AG04450 (cell line): ENCODE measurements around the gene ZNF488. TPM values are rescaled to one million over a fixed set of nuclear protein-coding genes. Genes with fewer than 3 reads are reported as not detected.

ENCODE experiments used
- CTCF ChIA-PET: fragments of 300-600, 350-600 bp; formaldehyde crosslinking; extraction: SDS; loops from one replicate; lab custom pipeline; 2022; ENCODE audit warnings: antibody characterized with exemption, inconsistent platforms; lab: Charles Lee
- POLR2A ChIA-PET: fragments of 350-600 bp; formaldehyde crosslinking; extraction: SDS; loops from one replicate; lab custom pipeline; 2021; ENCODE audit warnings: antibody characterized with exemption, inconsistent platforms; lab: Yijun Ruan, JAX
- DNase-seq: peaks from one replicate; pipeline ENCODE4 v3.0.0-alpha.2; 2011; ENCODE audit warnings: low read depth, low spot score
- H3K27ac ChIP-seq: one replicate; pipeline ENCODE4 v1.5.1; 2012; ENCODE audit warnings: low read depth, low read length, control low read depth
- H3K27me3 ChIP-seq: one replicate; pipeline ENCODE4 v1.6.0; 2012; ENCODE audit warnings: low read length; ENCODE audit not compliant: control insufficient read depth, insufficient read depth
- H3K4me3 ChIP-seq: 2 replicates; pipeline ENCODE4 v1.5.1; 2011; ENCODE audit warnings: mild to moderate bottlenecking, low read depth, low read length, control low read depth
- H3K9me3 ChIP-seq: 2 replicates; pipeline ENCODE4 v1.5.1; 2012; ENCODE audit warnings: low read length; ENCODE audit not compliant: control insufficient read depth, insufficient read depth
- CTCF ChIP-seq: IDR thresholded peaks from 2 replicates; pipeline ENCODE4 v1.5.1; 2011; ENCODE audit warnings: low read depth, low read length, control low read depth, inconsistent platforms
- polyA plus RNA-seq: library from polyadenylated mRNA; depleted of rRNA; stranded (reverse); fragments of >200 nt; gene quantifications from 2 replicates; pipeline ENCODE4 v1.2.3, GENCODE V29; 2011

The ZNF488 gene
- polyA plus RNA-seq, 1 experiment: 0.16 TPM

DNA sequence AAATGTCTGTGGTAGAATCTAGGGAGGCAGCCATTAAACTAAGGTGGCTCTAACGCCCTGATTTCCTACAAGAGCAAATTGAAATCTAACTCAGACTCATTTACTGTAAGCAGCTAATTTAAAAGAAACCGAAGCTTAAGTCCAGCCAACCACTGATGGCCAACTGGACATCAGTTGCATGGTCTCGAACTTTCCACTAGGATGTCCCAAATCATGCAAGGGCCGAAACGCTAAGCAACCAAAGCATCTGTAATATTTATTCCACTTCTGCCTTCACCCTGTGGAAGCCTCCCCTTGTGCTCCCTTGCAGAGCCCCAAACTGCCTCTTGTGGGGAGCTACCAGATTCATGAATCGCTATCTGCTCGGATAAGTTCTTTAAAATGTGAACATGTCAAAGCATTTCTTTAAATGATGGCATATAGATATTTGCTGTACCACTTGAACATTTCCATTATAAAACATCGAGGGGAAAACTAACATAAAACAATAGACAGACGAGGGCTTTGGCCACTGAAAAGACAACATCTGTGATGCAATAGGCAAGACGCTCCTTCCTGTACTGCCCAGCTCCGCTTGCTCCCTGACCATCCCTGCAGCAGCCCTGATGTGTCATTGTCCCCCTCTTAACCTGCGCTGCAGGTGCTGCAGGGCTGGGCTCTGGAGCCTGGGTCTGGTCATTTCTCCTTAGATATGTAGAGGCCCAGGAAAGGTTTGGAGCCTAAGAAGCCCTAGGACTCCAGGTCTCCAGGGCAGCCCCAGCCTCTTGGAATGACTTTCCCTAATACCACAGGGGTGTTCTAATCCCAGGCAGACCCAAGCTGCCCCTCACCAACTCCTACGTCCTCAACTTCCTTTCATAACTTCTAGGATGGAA is 38.9 kb downstream of the ZNF488 start:
- Histone ChIP-seq H3K27ac (no peak overlapping the region), H3K27me3 (peaks cover 19% of the 10 kb centered on the region), H3K4me3 (no peak overlapping the region), H3K9me3 (no peaks in the 10 kb centered on the region; the same call in 1 of the 2 replicates)
- CTCF ChIA-PET: interaction anchor here (1.7 kb wide), 1 partner anchor 10 kb away, joined by 3 read pairs; no protein-coding TSS in a partner anchor
- POLR2A ChIA-PET: no interaction called here
- TF ChIP-seq CTCF: no peak
- DNase-seq: no peak

DNA sequence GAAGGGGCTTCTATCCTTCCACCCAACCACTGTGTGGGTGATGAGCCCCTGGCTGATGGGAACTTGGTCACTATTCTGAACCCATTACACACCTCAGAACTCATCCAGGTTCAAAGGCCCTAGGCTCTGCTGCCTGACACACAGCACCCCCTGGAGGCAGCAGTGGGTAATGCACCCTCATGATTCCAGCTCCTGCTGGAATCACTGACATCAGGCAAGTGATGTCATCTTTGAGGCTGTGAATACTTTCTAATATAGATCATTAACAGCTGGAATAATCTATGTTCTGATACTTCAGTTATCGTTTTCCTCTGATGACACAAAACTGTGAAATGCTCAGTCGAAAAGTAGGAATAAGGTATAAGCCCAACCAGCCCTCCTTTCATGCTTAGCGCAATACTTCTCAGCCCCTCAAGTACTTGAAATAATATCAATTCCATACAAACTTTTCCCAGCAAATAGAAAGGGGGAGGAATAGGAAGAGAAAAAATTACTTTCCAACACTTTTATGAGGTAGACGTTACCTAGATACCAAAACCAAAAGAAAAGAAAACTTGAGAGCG is 43.4 kb downstream of the ZNF488 start:
- ChIA-PET POLR2A (no interaction called here), CTCF (interaction anchor here (0.6 to 2.4 kb wide), 14 partner anchors 12 to 1803 kb away, joined by 3 to 15 read pairs (median 4); no protein-coding TSS in a partner anchor)
- no peaks in the 10 kb centered on the region; the same call in 1 of the 2 replicates for H3K9me3 ChIP-seq
- DNase-seq: peak; percentile 15
- no peak overlapping the region for H3K27ac ChIP-seq
- H3K27me3 ChIP-seq: peaks cover 9% of the 10 kb centered on the region
- H3K4me3 ChIP-seq: no peak overlapping the region
- peak; percentile 96 for TF ChIP-seq CTCF

DNA sequence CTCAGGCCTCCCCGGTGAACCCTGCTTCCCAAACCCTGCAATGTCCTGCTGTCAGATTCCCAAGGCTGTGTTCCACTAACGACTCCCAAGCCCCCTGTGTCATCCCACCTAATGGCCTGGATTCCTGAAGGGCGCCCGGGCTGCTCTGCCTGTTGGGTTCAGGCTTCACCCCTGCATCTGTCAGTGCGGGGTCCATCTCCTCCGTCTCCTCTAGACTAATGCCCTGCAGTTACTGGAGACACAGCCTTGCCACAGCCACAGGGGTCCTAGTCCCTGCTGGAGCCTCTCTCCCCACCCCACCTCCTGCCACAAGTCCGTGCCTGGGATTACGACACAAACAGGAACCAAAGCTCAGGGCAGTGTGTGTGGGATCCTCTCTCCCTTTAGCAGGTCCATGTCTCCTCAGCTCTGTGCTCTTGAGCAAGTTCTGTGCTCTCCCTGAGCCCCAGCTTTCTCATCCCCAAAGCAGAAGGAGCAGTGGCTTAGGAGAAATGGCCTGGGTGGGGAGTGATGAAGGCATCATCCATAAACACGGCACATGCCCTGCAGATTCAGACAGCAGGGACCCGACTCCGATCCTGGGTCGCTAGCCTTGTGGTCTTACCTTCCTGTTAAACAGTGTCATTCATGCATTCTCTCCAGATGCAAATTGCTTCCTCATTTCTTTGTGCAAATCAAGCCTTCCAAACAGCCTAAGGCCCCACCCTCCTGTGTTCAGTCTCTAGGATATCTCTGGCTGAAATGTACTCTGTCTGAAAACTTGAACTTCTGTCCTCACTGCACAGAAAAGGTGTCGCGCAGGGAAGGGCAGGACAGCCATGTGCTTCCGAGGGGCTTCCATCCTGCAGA is 44.1 kb downstream of the ZNF488 start:
- Histone ChIP-seq H3K27me3 (peaks cover 6% of the 10 kb centered on the region), H3K9me3 (no peaks in the 10 kb centered on the region), H3K4me3 (no peak overlapping the region), H3K27ac (no peak overlapping the region)
- ChIA-PET CTCF (interaction anchor here (0.7 to 2.4 kb wide), 6 partner anchors 13 to 1804 kb away, joined by 3 to 15 read pairs (median 4); no protein-coding TSS in a partner anchor), POLR2A (no interaction called here)
- TF ChIP-seq CTCF: no peak
- DNase-seq: no peak

DNA sequence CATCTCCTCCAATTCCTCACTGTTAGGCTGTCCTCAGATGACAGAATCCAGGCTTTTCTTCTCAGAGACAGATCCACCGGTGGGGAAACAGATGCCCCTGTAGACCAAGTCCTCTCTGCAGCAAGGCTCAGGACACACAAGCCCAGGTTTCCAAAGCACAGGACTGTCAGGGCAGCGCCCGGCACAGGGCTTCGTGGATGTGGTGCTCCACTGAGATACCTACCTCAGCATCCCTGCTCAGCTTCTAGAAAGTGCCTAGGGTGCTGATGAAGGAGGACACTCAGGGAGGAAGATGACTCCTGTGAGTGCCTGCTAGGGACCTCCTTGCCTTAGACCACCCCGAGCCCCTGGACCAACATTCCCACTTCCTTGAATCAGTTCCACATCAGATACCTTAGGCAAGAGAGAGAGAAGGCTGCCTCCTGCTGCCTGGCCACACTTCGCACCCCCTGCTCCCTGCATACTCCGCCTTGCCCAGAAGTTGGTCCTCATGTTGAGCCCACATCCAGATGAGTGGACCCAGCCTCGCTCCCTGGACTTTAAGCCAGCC is 44.8 kb downstream of the ZNF488 start:
- Histone ChIP-seq H3K9me3 (no peaks in the 10 kb centered on the region), H3K27ac (no peak overlapping the region), H3K27me3 (peaks cover 6% of the 10 kb centered on the region), H3K4me3 (no peak overlapping the region)
- ChIA-PET POLR2A (no interaction called here), CTCF (interaction anchor here (0.6 to 2.4 kb wide), 3 partner anchors 291 to 314 kb away, joined by 3 to 15 read pairs (median 5); no protein-coding TSS in a partner anchor)
- TF ChIP-seq CTCF: no peak
- DNase-seq: no peak
